Suppressor macrophage treated with lipopolysaccharide for 1 hour (primary cell): ENCODE measurements around the gene YJU2.
"Not testable (repeated sequence)": the region's sequence is repeated elsewhere in the genome, so short reads cannot be mapped to it uniquely, and the experiment has no call there.

Experiments used
- DNase-seq, 3 donors: peaks; one replicate each; pipeline ENCODE4 v3.0.0-alpha.2; 2020 to 2022

The YJU2 gene

DNA sequence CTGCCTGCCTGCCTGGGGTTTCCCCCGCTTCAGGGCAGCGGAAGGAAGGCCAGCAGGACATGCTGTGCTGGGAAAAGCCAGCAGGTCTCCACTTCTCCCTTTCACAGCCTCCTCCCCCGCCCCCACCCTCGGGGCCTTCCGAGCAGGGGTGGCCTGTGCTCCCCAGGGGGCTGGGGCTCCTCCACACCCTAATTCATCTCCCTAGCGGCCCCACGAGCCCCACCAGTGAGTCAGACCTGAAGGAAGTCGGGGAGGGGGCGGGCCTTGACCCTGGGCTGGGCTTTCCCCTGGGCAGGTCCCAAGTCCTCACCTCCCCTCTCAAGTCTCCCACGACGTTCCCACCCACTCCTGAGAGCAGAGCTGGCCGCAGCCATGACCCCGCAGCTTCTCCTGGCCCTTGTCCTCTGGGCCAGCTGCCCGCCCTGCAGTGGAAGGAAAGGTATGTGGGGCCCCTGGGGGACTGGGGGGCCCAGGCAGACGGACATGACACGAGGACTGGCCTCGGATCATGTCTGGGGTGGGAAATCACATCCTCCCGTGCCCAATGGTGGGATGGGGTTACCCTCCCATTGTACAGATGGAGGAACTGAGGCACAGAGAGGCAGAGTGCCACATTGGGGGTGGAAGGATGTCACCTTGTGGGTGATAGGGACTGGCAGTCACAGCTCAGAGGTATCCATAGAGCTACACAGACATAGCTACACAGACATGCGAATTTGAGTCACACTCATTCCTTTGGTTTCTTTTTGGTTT is 17.5 kb upstream of the YJU2 start, which contains the start of gene EBI3:
Gene EBI3 (plus strand): TSS at position 345 of the 753 bp plus-strand sequence. CDS start 28 bp downstream, at position 373.
- peak; percentile 97 to 99 (median 97) for DNase-seq

DNA sequence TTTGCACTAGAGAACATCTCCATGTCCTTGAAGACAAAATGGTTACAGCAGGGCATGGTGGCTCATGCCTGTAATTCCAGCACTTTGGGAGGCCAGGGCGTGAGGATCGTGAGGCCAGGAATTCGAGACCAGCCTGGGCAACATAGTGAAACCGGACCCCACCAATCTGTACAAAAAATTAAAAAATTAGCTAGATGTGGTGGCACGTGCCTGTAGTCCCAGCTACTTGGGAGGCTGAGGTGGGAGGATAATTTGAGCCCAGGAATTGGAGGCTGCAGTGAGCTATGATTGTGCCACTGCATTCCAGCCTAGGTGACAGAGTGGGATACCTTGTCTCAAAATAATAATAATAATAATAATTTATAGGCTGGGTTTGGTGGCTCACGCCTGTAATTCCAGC is 16.6 kb upstream of the YJU2 start:
- DNase-seq: not testable (repeated sequence)

DNA sequence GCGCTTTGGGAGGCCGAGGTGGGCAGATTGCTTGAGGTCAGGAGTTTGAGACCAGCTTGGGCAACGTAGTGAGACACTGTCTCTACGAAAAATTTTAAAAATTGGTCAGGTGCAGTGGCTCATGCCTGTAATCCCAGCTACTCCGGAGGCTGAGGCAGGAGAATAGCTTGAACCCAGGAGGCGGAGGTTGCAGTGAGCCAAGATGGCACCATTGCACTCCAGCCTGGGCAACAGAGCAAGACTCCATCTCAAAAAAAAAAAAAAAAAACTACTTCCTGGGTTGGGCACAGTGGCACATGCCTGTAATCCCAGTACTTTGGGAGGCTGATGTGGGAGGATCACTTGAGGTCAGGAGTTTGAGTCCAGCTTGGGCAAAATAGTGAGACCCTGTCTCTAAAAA is 15.4 kb upstream of the YJU2 start:
- DNase-seq: not testable (repeated sequence)

DNA sequence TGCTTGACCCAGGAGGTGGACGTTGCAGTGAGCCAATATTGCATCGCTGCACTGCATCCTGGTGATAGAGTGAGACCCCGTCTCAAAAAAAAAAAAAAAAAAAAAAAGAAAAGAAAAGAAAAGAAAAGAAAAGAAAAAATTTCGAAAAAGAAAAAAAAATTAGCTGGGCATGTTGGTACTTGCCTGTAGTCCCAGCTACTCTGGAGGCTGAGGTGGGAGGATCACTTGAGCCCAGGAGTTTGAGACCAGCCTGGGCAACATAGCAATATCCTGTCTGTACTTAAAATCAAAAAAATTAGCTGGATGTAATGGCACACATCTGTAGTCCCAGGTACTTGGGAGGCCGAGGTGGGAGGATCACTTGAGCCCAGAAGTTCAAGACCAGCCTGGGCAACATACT is 14.7 kb upstream of the YJU2 start:
- DNase-seq: not testable (repeated sequence)

DNA sequence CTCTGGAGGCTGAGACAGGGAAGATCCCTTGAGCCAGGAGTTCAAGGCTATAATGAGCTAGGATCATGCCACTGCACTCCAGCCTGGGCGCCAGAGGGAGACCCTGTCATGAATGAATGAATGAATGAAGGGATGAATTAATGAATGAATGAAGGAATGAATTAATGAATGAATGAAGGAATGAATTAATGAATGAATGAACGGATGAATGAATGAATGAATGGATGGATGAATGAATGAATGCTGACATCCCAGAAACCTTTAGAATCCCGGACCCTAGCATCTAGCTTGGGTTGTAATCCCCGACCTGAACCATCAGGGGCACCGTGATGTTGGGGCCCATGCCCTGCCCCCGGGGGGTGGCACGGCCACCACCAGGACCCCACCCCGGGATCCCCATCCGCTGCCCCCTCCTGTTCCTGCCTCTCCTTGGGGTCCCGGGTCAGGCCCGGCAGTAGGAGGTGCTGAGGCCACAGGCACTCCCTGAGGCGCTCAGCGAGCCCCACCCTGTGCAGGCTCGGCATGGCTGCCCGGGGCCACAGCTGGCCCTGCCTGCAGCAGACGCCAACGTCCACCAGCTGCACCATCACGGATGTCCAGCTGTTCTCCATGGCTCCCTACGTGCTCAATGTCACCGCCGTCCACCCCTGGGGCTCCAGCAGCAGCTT is 14.1 kb upstream of the YJU2 start:
- no peak for DNase-seq

DNA sequence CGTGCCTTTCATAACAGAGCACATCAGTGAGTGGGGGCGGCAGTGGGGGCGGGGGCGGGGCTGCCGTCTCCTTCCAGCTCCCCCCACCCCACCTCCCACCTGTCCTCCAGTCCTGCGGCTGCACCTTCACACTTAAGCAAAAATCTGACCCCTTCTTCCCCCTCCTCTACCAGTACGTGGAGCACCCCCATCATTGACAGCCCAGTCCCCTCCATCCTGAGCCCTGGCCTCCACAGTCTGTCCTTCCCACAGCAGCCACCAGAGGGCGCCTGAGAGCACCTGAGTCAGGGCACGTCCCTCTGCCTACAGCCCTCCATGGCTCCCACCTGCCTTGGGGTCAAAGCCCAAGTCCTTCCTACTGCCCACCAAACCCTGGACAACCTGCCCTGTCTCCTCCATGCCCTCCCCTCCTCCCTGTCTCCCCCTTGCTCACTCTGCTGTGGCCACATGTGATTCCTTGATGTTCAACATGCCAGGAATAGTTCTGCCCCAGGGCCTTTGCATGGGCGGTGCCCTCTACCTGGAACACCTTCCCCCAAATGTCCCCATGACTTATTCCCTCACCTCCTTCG is 13.5 kb upstream of the YJU2 start:
- DNase-seq: peak; percentile 50 to 74 (median 71)

DNA sequence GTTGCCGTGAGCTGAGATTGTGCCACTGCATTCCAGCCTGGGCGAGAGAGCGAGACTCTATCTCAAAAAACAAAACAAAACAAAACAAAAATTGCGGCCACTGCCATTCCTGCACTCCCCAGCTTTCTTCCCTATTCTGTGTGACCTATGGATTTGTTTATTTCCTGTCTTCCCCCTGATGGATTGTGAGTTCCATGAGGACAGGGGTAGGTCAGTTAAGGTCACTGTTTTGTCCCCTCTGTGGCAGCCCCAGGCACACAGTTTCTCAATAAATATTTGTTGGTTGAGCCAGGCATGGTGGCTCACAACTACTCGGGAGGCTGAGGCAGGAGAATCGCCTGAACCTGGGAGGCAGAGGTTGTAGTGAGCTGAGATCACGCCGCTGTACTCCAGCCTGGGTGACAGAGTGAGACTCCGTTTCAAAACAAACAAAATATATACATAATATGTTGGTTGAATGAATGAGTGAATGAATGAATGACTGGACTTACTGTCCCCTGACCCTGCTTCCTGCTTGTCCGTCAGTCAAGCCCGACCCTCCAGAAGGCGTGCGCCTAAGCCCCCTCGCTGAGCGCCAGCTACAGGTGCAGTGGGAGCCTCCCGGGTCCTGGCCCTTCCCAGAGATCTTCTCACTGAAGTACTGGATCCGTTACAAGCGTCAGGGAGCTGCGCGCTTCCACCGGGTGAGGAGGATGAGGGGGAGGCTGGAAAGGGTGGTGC is 12.6 kb upstream of the YJU2 start:
- DNase-seq: no peak

DNA sequence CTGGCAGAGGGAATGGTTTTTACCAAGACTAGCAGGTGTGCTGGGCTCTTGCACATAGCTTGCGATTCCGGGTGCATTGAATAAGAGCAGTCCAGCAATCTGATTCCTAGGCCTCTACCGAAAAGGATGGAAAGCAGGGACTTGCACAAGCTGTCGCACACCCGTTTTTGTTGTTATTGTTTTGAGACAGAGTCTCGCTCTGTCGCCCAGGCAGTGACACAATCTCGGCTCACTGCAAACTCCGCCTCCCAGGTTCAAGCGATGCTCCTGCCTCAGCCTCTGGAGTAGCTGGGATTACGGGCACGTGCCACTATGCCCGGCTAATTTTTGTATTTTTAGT is 12.0 kb upstream of the YJU2 start:
- no peak for DNase-seq

DNA sequence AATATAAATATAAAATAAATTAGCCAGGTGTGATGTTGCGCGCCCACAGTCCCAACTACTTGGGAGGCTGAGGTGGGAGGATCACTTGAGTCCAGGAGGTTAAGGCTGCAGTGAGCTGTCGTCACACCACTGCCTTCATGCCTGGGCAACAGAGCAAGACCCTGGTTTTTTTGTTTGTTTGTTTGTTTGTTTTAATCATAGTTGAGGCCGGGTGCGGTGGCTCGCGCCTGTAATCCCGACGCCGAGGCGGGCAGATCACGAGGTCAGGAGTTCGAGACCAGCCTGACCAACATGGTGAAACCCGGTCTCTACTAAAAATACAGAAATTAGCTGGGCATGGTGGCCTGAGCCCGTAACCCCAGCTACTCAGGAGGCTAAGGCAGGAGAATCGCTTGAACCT is 9.4 kb upstream of the YJU2 start:
- not testable (repeated sequence) for DNase-seq

DNA sequence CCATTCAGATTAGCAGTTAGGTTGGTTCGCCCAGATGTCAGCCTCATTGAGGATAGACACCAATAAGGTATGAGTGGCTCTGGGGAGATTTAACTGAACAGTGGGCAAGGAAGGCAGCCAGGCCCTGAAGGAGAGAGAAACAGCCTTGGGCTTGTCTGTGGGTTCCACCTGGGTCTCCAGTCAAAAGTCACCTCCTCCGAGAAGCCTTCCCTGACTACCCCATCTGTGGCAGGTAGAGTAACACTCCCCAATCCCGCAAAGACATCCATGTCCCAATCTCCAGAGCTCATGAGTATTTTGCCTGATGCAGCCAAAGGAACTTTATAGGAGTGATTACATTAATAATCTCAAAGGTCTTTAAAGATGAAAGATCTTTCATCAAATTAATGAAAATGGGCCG is 8.0 kb upstream of the YJU2 start:
- DNase-seq: no peak

DNA sequence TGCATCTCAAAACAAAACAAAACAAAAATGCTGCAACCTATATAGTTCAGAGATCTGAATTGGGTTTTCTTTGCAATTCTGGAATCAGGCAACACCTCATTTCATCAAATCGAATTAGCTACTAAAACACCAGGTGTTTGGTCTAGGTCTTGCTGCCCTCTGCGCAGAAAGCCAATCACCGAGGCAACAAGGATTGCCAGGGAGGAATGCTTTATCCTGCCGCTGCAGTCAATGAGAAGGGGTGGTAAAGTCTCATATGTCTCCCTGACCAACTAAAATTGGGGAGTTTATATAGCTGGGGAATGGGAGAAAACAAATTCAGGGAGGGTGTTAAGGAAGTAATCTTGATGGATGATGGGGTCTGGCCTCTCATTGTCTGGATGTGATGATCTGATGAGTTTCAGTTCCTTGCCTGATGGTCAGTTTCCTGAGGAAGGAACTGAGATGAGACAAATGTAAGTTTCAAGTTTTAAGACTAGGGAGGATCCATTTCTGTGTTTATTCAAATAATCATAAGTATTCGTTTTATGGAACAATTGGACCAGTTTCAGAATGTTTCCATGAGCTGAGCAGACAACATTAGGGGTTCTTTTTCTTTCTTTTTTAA is 5.0 kb upstream of the YJU2 start:
- DNase-seq: peak; percentile 47 to 70 (median 59)

DNA sequence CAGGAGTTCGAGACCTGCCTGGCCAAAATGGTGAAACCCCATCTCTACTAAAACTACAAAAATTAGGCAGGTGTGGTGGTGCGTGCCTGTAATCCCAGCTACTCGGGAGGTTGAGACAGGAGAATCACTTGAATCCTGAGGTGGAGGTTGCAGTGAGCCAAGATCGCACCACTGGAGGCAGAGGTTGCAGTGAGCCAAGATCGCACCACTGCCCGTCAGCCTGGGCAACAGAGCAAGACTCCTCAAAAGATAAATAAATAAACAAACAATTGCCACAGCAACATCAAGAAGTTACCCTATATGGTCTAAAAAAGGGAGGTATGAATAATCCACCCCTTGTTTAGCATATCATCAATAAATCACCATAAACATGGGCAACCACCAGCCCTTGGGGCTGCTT is 942 bp upstream of the YJU2 start:
- DNase-seq: not testable (repeated sequence)

DNA sequence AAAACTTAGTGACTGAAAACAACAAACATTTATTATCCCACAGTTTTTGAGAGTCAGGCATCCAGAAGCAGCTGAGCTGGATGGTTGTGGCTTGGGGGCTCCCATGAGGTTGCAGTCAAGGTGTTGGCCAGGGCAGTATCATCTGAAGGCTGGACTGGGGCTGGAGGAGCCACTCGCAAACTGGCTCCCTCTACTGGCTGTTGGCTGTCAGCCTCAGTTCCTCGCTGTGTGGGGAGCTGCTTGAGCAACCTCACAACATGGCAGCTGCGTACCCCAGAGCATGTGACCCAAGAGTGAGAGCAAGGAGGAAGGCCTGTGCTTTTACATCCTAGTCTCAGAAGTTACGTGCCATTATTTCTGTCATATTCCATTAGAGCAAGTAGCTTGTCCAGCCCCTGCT is 9.7 kb downstream of the YJU2 start:
- DNase-seq: no peak

DNA sequence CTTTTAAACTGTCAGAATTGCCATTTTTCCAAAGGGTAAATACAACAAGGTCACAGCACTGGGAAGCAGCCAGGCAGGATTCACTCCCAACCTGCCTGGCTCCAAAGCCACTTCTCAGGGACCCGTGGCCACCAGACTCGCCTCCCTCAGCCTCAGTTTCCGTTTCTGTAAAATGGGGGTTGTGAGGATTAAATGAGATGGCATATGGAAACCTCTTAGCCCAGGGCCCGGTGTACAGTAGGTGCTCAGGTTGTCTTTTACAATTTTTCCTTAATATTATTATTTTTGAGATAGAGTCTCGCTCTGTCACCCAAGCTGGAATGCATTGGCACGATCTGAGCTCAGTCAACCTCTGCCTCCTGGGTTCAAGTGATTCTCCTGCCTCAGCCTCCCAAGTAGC is 10.1 kb downstream of the YJU2 start:
- no peak for DNase-seq

DNA sequence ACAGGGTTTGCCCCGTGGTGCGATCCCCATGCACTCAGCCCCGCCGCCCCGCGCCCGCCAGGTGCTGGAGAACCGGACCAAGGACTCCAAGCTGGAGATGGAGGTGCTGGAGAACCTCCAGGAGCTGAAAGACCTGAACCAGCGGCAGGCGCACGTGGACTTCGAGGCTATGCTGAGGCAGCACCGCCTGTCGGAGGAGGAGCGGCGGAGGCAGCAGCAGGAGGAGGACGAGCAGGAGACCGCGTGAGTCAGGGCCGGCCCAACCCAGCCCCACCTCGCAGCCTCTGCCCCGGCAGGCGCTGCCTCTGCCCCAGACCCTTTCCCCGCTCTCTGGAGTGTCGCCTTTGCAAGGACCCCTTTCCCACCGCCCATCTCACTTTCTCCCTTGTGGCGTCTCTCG is 11.3 kb downstream of the YJU2 start:
- no peak for DNase-seq

DNA sequence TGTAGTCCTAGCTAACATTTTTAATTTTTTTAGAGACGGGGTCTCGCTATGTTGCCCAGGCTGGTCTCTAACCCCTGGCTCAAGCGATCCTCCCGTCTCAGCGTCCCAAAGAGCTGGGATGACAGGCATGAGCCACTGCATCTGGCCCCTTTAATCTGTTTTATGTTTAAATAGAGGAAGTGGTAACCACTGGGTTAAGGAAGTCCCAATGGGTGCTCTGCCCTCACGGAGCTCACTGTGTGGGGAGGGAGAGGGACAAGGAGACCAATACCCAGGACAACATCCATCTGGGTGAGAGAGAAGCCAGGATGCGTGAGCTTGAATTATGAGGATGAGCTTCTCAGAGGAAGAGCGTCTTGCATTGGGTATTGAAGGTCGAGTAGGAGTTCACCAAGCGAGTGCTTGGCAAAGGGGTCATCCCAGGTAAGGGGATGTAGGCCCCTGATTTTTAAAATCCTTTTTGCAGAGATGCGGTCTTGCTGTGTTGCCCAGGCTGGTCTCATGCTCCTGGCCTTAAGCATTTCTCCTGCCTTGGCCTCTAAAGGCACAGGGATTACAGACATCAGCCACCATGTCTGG is 13.8 kb downstream of the YJU2 start:
- peak; percentile 50 to 58 (median 51) for DNase-seq

DNA sequence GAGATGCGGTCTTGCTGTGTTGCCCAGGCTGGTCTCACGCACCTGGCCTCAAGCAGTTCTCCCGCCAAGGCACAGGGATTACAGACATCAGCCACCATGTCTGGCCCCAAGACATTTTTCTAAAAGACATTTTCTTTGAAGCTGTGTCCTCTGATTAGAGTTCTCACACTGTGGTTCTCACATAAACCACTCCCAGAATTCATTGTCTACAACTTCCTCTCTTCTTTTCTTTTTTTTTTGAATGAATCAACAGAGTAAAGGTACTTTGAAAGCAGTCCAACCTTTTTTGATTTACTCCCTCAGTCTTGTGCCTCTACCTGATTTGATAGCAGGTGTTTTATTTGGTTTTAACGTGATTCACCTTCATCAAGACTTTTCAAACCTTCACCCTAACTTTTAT is 17.9 kb downstream of the YJU2 start:
- no peak for DNase-seq

DNA sequence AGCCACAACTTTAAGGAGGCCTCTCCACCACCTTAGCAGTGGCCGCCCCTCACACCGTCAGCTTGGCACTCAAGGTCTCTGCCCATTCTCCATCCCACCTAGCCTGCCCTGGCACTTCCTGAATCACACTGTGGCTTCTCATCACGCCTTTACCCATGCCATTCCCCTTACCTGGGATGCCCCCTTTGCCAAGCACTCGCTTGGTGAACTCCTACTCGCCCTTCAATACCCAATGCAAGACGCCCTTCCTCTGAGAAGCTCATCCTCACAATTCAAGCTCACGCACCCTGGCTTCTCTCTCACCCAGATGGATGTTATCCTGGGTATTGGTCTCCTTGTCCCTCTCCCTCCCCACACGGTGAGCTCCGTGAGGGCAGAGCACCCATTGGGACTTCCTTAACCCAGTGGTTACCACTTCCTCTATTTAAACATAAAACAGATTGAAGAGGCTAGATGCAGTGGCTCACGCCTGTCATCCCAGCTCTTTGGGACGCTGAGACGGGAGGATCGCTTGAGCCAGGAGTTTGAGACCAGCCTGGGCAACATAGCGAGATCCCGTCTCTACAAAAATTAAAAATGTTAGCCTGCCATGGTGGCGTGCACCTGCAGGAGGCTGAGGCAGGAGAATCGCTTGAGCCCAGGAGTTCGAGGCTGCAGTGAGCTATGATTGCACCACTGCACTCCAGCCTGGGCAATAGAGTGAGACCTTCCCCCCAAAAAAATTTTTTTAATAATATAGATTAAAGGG is 19.5 kb downstream of the YJU2 start:
- peak; percentile 33 to 37 (median 35) for DNase-seq

DNA sequence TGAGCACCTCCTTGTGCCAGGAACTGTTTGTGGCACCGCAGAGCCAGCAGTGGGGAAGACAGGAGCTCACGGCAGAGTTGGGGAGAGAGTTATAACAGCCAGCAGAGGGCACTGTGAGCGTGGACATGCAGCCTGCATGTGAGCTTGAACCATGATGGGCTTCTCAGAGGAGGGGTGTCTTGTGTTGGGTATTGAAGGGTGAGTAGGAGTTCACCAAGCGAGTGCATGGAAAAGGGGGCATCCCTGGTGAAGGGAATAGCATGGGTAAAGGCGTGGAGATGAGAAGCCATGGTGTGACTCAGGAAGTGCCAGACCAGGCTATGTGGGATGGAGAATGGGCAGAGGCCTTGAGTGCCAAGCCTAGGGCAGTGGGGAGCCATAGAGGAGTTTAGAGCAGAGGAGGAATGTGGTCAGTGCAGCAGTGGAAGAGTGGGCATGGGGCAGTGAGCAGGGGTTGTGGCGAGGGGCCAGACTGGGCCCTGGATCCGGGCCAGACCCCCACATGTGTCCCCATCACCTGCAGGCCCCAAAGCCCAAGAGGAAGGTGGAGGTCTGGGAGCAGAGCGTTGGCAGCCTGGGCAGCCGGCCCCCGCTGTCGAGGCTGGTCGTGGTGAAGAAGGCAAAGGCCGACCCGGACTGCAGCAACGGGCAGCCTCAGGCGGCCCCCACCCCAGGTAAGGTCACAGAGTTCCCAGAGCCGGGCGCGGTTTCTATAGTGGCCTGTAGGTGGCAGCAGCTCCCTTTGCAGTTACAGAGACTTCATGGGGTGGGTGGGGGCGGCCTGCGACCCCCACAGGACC is 20.4 kb downstream of the YJU2 start:
- DNase-seq: peak; percentile 56 to 78 (median 63)

DNA sequence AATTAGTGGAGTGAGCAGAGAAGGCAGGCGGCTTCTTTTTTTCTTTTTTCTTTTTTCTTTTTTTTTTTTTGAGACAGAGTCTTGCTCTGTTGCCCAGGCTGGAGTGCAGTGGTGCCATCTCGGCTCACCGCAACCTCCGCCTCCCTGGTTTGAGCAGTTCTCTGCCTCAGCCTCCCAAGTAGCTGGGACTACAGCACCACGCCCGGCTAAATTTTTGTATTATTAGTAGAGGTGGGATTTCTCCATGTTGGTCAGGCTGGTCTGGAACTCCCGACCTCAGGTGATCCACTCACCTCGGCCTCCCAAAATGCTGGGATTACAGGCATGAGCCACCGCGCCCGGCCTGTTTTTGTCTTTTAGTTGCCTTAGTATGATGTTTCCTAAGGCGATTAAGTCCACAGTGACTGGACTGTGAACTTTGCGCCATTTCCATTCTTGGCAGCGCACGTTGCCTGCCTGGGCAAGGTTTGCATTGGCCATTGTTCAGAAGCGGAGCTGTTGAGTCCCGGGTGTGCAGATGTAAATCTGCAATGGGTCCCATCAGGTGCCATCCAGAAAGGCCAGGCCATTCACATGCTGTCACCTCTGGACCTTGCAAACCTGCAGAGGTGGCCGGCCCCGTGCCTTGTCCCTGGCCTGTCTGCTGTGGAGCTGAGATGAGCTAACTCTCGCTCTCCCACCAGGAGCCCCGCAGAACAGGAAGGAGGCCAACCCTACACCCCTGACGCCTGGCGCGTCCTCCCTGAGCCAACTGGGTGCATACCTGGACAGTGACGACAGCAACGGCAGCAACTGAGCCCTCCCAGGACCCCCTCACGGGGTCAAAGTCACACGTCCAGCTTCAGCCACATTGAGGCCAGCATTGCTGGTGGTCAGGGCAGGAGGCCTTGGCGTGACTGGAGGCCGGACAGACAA is 21.3 kb downstream of the YJU2 start:
- no peak for DNase-seq
